Mesendoderm (in vitro differentiated cells): ENCODE data around the gene SPACA6.

Experiments
- DNase-seq: peaks from one replicate; pipeline ENCODE4 v3.0.0; 2013
- H2AK5ac ChIP-seq: 2 replicates; pipeline ENCODE4 v1.6.1; 2013; ENCODE audit warnings: low read length, inconsistent platforms
- H2BK120ac ChIP-seq: 2 replicates; pipeline ENCODE4 v1.6.1; 2013; ENCODE audit warnings: low read depth, mild to moderate bottlenecking, low read length, moderate library complexity, mixed read lengths
- H2BK15ac ChIP-seq: replicated peaks from 2 replicates; pipeline ENCODE4 v1.6.1; 2013; ENCODE audit warnings: low read depth, mild to moderate bottlenecking, moderate library complexity
- H2BK5ac ChIP-seq: 2 replicates; pipeline ENCODE4 v1.6.1; 2013; ENCODE audit warnings: low read length, inconsistent platforms
- H3K18ac ChIP-seq: 2 replicates; pipeline ENCODE4 v1.6.1; 2013; ENCODE audit warnings: mild to moderate bottlenecking, low read length, mixed read lengths
- H3K23ac ChIP-seq: one replicate; pipeline ENCODE4 v1.6.1; 2013; ENCODE audit warnings: low read length
- H3K27ac ChIP-seq: 2 replicates; pipeline ENCODE4 v1.5.1; 2013; ENCODE audit warnings: low read depth, mild to moderate bottlenecking, inconsistent platforms, low read length, moderate library complexity
- H3K27me3 ChIP-seq: 2 replicates; pipeline ENCODE4 v1.6.1; 2013; ENCODE audit warnings: low read length, control low read depth, mild to moderate bottlenecking, inconsistent platforms; ENCODE audit not compliant: insufficient read depth, poor library complexity
- H3K36me3 ChIP-seq: 2 replicates; pipeline ENCODE4 v1.6.1; 2013; ENCODE audit warnings: low read length, inconsistent platforms; ENCODE audit not compliant: control insufficient read depth, insufficient read depth
- H3K4ac ChIP-seq: one replicate; pipeline ENCODE4 v1.6.1; 2013; ENCODE audit warnings: low read depth, mild to moderate bottlenecking, low read length, moderate library complexity
- H3K4me1 ChIP-seq: 2 replicates; pipeline ENCODE4 v1.6.1; 2013; ENCODE audit warnings: low read depth, low read length, inconsistent platforms; ENCODE audit not compliant: control insufficient read depth
- H3K4me2 ChIP-seq: 2 replicates; pipeline ENCODE4 v1.6.1; 2013; ENCODE audit warnings: low read length
- H3K4me3 ChIP-seq: 2 replicates; pipeline ENCODE4 v1.5.1; 2013; ENCODE audit warnings: mild to moderate bottlenecking, low read length
- H3K56ac ChIP-seq: one replicate; pipeline ENCODE4 v1.6.1; 2013; ENCODE audit warnings: low read length
- H3K79me1 ChIP-seq: 2 replicates; pipeline ENCODE4 v1.6.1; 2013; ENCODE audit warnings: low read length, inconsistent platforms
- H3K79me2 ChIP-seq: 2 replicates; pipeline ENCODE4 v1.6.1; 2013; ENCODE audit warnings: mild to moderate bottlenecking, low read length; ENCODE audit not compliant: control insufficient read depth, insufficient read depth
- H3K9ac ChIP-seq: 2 replicates; pipeline ENCODE4 v1.6.1; 2013; ENCODE audit warnings: low read length, inconsistent platforms
- H4K5ac ChIP-seq: one replicate; pipeline ENCODE4 v1.6.1; 2013; ENCODE audit warnings: low read length
- H4K8ac ChIP-seq: one replicate; pipeline ENCODE4 v1.6.1; 2013; ENCODE audit warnings: low read depth, mild to moderate bottlenecking, control low read depth, low read length, moderate library complexity
- WGBS: extraction: QIAGEN DNeasy Blood & Tissue Kit; methylation state at CpG from one replicate; pipeline ENCODE4 v1.1.7; 2013; ENCODE audit warnings: low lambda C conversion rate, missing lambda C conversion rate; ENCODE audit not compliant: insufficient coverage; ENCODE audit errors: extremely low coverage; 5-methylcytosine and 5-hydroxymethylcytosine counted together

SPACA6 gene

DNA sequence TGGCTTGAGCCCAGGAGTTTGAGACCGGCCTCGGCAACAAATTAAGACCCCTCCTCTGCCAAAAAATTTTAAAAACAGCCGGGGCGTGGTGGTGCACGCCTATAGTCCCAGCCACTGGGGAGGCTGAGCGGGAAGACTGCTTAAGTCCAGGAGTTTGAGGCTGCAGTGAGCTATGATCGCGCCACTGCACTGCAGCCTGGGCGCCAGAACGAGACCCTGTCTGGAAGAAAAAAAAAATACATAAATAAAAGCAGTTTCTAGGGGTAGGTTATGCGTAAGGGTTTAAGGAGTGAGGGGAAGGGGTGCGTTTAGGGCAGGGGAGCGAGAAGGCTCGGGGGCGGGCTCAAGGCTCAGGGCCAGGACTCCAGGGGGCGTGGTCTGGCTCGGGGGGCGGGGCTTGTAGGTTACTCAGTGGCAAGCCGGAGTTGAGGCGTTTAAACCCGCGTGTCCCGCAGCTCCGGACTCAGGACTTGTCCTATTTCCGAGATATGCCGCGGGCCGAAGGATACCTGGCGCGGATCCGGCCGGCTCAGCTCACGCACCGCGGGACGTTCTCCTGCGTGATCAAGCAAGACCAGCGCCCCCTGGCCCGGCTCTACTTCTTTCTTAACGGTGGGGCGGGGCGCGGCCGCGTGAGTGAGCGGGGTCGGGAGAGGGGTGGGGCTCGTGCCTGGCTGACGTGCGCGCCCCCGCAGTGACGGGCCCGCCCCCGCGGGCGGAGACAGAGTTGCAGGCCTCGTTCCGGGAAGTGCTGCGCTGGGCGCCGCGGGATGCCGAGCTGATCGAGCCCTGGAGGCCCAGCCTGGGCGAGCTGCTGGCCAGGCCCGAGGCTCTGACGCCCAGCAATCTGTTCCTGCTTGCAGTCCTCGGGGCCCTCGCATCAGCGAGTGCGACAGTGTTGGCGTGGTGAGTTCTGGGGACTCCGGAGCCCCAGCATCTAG lies 10.7 kb downstream of the SPACA6 start:
- H3K56ac ChIP-seq = peak overlapping the region; percentile 82
- no peak overlapping the region for H4K5ac ChIP-seq
- H3K79me1 ChIP-seq = peaks cover under 1% of the 10 kb centered on the region
- no CpG with 5 or more reads among the region's 74 CpGs for WGBS
- no peak overlapping the region for H2BK15ac ChIP-seq
- peak overlapping the region; percentile 12 for H2BK5ac ChIP-seq
- peak overlapping the region; percentile 49 for H3K4me3 ChIP-seq
- H3K4me2 ChIP-seq = peak overlapping the region; percentile 60
- peak overlapping the region; percentile 90 for H3K9ac ChIP-seq
- peaks cover 1% of the 10 kb centered on the region for H3K36me3 ChIP-seq
- peak overlapping the region; percentile 56 for H3K4ac ChIP-seq
- H3K23ac ChIP-seq = peak overlapping the region; percentile 51
- no peak overlapping the region for H2BK120ac ChIP-seq
- H3K18ac ChIP-seq = peak overlapping the region; percentile 83
- peak overlapping the region; percentile 63 for H3K27ac ChIP-seq
- peak overlapping the region; percentile 98 for H4K8ac ChIP-seq
- DNase-seq = peak; percentile 98
- H3K4me1 ChIP-seq = no peaks in the 10 kb centered on the region
- no peaks in the 10 kb centered on the region for H3K27me3 ChIP-seq
- H2AK5ac ChIP-seq = no peak overlapping the region
- no peaks in the 10 kb centered on the region for H3K79me2 ChIP-seq

DNA sequence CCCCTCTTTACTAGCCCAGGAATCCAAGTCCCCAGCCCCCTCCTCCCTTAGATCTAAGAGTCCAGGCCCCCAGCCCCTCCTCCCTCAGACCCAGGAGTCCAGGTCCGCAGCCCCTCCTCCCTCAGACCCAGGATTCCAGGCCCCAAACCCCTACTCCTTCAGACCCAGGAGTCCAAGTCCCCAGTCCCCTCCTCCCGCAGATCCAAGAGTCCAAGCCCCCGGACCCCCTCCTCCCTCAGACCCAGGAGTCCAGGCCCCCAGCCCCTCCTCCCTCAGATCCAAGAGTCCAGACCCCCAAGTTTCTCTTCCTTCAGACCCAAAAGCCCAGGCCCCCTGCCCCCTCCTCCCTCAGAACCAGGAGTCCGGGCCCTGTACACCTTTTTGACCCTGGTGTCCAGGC lies 11.5 kb downstream of the SPACA6 start:
- Histone ChIP-seq H2BK15ac (no peak overlapping the region), H3K36me3 (peaks cover 1% of the 10 kb centered on the region), H3K56ac (peak overlapping the region; percentile 75), H3K27ac (peak overlapping the region; percentile 63), H3K4me1 (no peaks in the 10 kb centered on the region), H3K18ac (peak overlapping the region; percentile 83), H3K27me3 (no peaks in the 10 kb centered on the region), H2BK120ac (no peak overlapping the region), H3K4me3 (peak overlapping the region; percentile 36), H3K79me1 (no peaks in the 10 kb centered on the region), H4K8ac (peak overlapping the region; percentile 98), H4K5ac (no peak overlapping the region), H3K79me2 (no peaks in the 10 kb centered on the region), H2AK5ac (no peak overlapping the region), H3K9ac (peak overlapping the region; percentile 90), H2BK5ac (no peak overlapping the region), H3K23ac (peak overlapping the region; percentile 11), H3K4ac (peak overlapping the region; percentile 8), H3K4me2 (peak overlapping the region; percentile 60)
- no peak for DNase-seq
- no CpG with 5 or more reads among the region's 4 CpGs for WGBS

DNA sequence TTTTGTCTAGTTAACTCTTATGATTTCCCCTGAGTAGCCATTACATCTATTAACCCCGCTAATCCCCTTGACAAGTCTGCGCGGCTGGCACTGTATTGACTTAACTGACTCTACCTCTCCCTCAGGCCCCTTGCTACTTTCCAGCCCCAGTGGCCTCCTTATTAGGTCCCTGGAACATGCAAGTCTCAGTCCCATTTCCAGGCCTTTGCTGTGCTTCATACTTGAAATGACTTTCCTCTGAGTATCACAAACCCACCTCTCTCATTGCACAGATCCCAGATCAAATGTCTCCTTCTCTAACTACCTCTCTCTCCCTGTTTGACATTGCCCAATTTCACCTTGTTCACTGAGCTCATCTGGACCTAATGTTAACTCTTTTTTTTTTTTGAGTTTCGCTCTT lies 13.2 kb downstream of the SPACA6 start:
- no CpG with 5 or more reads among the region's 4 CpGs for WGBS

DNA sequence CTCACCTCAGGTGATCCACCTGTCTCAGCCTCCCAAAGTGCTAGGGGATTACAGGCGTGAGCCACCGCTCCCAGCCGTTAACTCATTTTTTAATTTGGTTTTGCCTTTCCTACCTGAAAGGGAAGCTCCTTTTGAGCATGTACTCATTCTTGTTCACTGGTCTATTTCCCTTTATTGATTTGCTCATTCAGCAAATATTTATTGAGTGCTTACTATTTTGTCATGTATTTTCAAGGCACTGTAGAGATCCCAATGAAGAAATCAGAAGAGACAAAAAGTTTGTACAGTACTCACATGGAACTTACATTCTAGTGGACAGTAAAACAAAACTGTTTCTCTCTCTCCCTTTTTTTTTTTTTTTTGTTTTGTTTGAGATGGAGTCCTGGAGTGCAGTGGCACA lies 13.8 kb downstream of the SPACA6 start:
- no peak overlapping the region for H3K23ac ChIP-seq
- no peak overlapping the region for H4K8ac ChIP-seq
- no peak overlapping the region for H3K4me2 ChIP-seq
- H2BK5ac ChIP-seq = no peak overlapping the region
- H3K9ac ChIP-seq = no peak overlapping the region
- no peaks in the 10 kb centered on the region for H3K79me1 ChIP-seq
- H2BK15ac ChIP-seq = no peak overlapping the region
- H3K56ac ChIP-seq = no peak overlapping the region
- no peak overlapping the region for H3K18ac ChIP-seq
- no peak overlapping the region for H3K4me3 ChIP-seq
- peaks cover 1% of the 10 kb centered on the region for H3K36me3 ChIP-seq
- no peak overlapping the region for H3K4ac ChIP-seq
- H3K79me2 ChIP-seq = no peaks in the 10 kb centered on the region
- DNase-seq = no peak
- H3K27me3 ChIP-seq = no peaks in the 10 kb centered on the region
- H4K5ac ChIP-seq = no peak overlapping the region
- no peak overlapping the region for H3K27ac ChIP-seq
- no peak overlapping the region for H2AK5ac ChIP-seq
- no CpG with 5 or more reads among the region's 3 CpGs for WGBS
- no peaks in the 10 kb centered on the region for H3K4me1 ChIP-seq
- H2BK120ac ChIP-seq = no peak overlapping the region

More for the DNA sequence above, 13.2 kb downstream of the SPACA6 start:
- no peak overlapping the region for H3K56ac ChIP-seq
- no peak overlapping the region for H3K4me2 ChIP-seq
- H2BK5ac ChIP-seq = no peak overlapping the region
- H3K27ac ChIP-seq = no peak overlapping the region
- no peaks in the 10 kb centered on the region for H3K79me1 ChIP-seq
- H3K79me2 ChIP-seq = no peaks in the 10 kb centered on the region
- no peak overlapping the region for H4K8ac ChIP-seq
- H2AK5ac ChIP-seq = no peak overlapping the region
- H3K18ac ChIP-seq = no peak overlapping the region
- peaks cover 1% of the 10 kb centered on the region for H3K36me3 ChIP-seq
- H3K4me3 ChIP-seq = no peak overlapping the region
- H2BK120ac ChIP-seq = no peak overlapping the region
- no peak overlapping the region for H3K23ac ChIP-seq
- H3K27me3 ChIP-seq = no peaks in the 10 kb centered on the region
- no peak overlapping the region for H3K4ac ChIP-seq
- no peak overlapping the region for H3K9ac ChIP-seq
- no peak for DNase-seq
- no peaks in the 10 kb centered on the region for H3K4me1 ChIP-seq
- H2BK15ac ChIP-seq = no peak overlapping the region
- H4K5ac ChIP-seq = no peak overlapping the region

DNA sequence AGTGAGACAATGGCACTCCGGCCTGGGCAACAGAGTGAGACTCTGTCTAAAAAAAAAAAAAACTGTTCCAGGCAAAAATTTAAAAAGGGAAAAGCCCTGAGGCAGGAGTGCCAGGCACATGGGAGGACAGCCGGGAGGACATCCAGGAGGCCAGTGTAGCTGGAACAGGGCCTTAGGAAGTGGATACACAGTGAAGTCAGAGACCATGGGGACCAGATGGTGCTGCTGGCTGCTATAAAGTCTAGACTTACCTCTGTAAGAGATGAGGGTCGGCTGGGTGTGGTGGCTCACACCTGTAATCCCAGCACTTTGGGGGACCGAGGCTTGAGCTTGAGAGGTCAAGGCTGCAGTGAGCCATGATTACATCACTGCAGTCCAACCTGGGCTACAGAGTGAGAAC lies 15.7 kb downstream of the SPACA6 start:
- Histone ChIP-seq H3K4me1 (no peaks in the 10 kb centered on the region), H2BK5ac (no peak overlapping the region), H3K9ac (no peak overlapping the region), H3K56ac (no peak overlapping the region), H3K79me1 (no peaks in the 10 kb centered on the region), H4K8ac (no peak overlapping the region), H3K18ac (no peak overlapping the region), H3K36me3 (peaks cover 1% of the 10 kb centered on the region), H4K5ac (no peak overlapping the region), H2AK5ac (no peak overlapping the region), H3K79me2 (no peaks in the 10 kb centered on the region), H2BK120ac (no peak overlapping the region), H2BK15ac (no peak overlapping the region), H3K4me3 (no peak overlapping the region), H3K4ac (no peak overlapping the region), H3K27ac (no peak overlapping the region), H3K4me2 (no peak overlapping the region), H3K27me3 (no peaks in the 10 kb centered on the region), H3K23ac (no peak overlapping the region)
- WGBS = no CpG with 5 or more reads among the region's 4 CpGs
- no peak for DNase-seq
